H1 (cell line): ENCODE results near the gene PRTG. TPM values are rescaled to one million over a fixed set of nuclear protein-coding genes. Genes with fewer than 3 reads are reported as not detected.

Experiments used
- CTCF ChIA-PET: fragments of 300-600 bp; sonication (Branson Sonifier 250); formaldehyde crosslinking; loops from one replicate; lab custom pipeline; 2021; ENCODE audit not compliant: partially characterized antibody; lab: Charles Lee
- POLR2A ChIA-PET: fragments of 300-600 bp; sonication (Branson Sonifier 250); formaldehyde crosslinking; loops from one replicate; lab custom pipeline; 2021; ENCODE audit warnings: inconsistent platforms; ENCODE audit not compliant: partially characterized antibody; lab: Charles Lee
- DNase-seq, 2 experiments: peaks; one replicate each; pipeline versions ENCODE4 v3.0.0 to v3.0.0-alpha.2; 2010 to 2022; ENCODE audit warnings: low spot score in 2 of 2, low read depth in 1 of 2, mixed read lengths in 1 of 2
- FAIRE-seq: peaks from 2 replicates; lab custom pipeline; 2011; peaks lifted over from hg19 to GRCh38; lab: Jason Lieb, UNC
- H2AFZ ChIP-seq: 2 replicates; pipeline ENCODE4 v1.8.1; 2012; ENCODE audit warnings: low read length, inconsistent platforms
- H2AK5ac ChIP-seq: 2 replicates; pipeline ENCODE4 v1.6.1; 2013; ENCODE audit warnings: low read depth, low read length
- H2BK120ac ChIP-seq: replicated peaks from 2 replicates; pipeline ENCODE3; 2013; ENCODE audit warnings: low read depth, low read length, inconsistent platforms
- H2BK12ac ChIP-seq: 2 replicates; pipeline ENCODE4 v1.6.1; 2013; ENCODE audit warnings: low read depth, low read length
- H2BK15ac ChIP-seq: 2 replicates; pipeline ENCODE4 v1.6.1; 2013; ENCODE audit warnings: low read length
- H2BK20ac ChIP-seq: 2 replicates; pipeline ENCODE4 v1.6.1; 2013; ENCODE audit warnings: low read length
- H2BK5ac ChIP-seq: 2 replicates; pipeline ENCODE4 v1.6.1; 2013; ENCODE audit warnings: low read depth, low read length
- H3K14ac ChIP-seq: 2 replicates; pipeline ENCODE4 v1.6.1; 2013; ENCODE audit warnings: inconsistent platforms; ENCODE audit not compliant: insufficient read length
- H3K18ac ChIP-seq: 2 replicates; pipeline ENCODE4 v1.6.1; 2013; ENCODE audit warnings: low read length; ENCODE audit errors: extremely low read depth
- H3K23ac ChIP-seq: 2 replicates; pipeline ENCODE4 v1.6.1; 2013; ENCODE audit warnings: inconsistent platforms; ENCODE audit not compliant: insufficient read length
- H3K23me2 ChIP-seq: 2 replicates; pipeline ENCODE4 v1.6.1; 2013; ENCODE audit warnings: low read depth, low read length
- H3K27ac ChIP-seq: 2 replicates; pipeline ENCODE4 v1.6.1; 2011; ENCODE audit warnings: low read depth, low read length, inconsistent platforms
- H3K27me3 ChIP-seq, 4 experiments: replicated peaks in 1 of 4; 1 replicate in 1 of 4; 2 replicates in 3 of 4; pipeline versions ENCODE4 v1.6.1 to v1.8.1; 2011 to 2013; ENCODE audit warnings: low read length in 3 of 4, mild to moderate bottlenecking in 3 of 4, inconsistent platforms in 2 of 4, mixed read lengths in 2 of 4, moderate library complexity in 1 of 4; ENCODE audit not compliant: control insufficient read depth in 3 of 4, insufficient read depth in 3 of 4; ENCODE audit errors: extremely low read depth in 1 of 4
- H3K36me3 ChIP-seq, 4 experiments: 2 replicates each; pipeline versions ENCODE4 v1.6.1 to v1.8.1; 2011 to 2013; ENCODE audit warnings: mild to moderate bottlenecking in 4 of 4, low read length in 3 of 4, moderate library complexity in 2 of 4, control low read depth in 1 of 4, inconsistent platforms in 1 of 4; ENCODE audit not compliant: insufficient read depth in 4 of 4, control insufficient read depth in 2 of 4
- H3K4ac ChIP-seq: replicated peaks from 2 replicates; pipeline ENCODE3; 2013; ENCODE audit warnings: low read length, low read depth, mixed read lengths, inconsistent platforms; ENCODE audit not compliant: insufficient read length
- H3K4me1 ChIP-seq, 4 experiments: replicated peaks in 1 of 4; 1 replicate in 1 of 4; 2 replicates in 3 of 4; pipeline versions ENCODE4 v1.6.1 to v1.8.1; 2011 to 2013; ENCODE audit warnings: low read length in 3 of 4, inconsistent platforms in 2 of 4, mixed read lengths in 1 of 4; ENCODE audit not compliant: insufficient read depth in 4 of 4, control insufficient read depth in 3 of 4
- H3K4me2 ChIP-seq, 2 experiments: 2 replicates each; pipeline versions ENCODE4 v1.6.1 to v1.8.1; 2011 to 2013; ENCODE audit warnings: low read depth in 2 of 2, low read length in 2 of 2, control low read depth in 1 of 2, inconsistent platforms in 1 of 2, mild to moderate bottlenecking in 1 of 2; ENCODE audit not compliant: insufficient read depth in 1 of 2
- H3K4me3 ChIP-seq, 4 experiments: fragments of 200-600, 300-600 bp in 1 of 4; sonication (generic), shearing (Covaris generic), sonication (Bioruptor Twin) in 1 of 4; 2 replicates each; pipeline versions ENCODE4 v1.5.1 to v1.8.1; 2011 to 2016; ENCODE audit warnings: low read length in 4 of 4, low read depth in 3 of 4, control low read depth in 2 of 4, inconsistent platforms in 2 of 4, mild to moderate bottlenecking in 2 of 4, mixed read lengths in 1 of 4, moderate library complexity in 1 of 4; ENCODE audit not compliant: insufficient read depth in 2 of 4; ENCODE audit errors: extremely low read depth in 1 of 4
- H3K56ac ChIP-seq: replicated peaks from 2 replicates; pipeline ENCODE3; 2013; ENCODE audit warnings: low read depth, mild to moderate bottlenecking, mixed read lengths, low read length, inconsistent platforms; ENCODE audit not compliant: insufficient read length
- H3K79me1 ChIP-seq: 2 replicates; pipeline ENCODE4 v1.6.1; 2013; ENCODE audit warnings: low read depth, low read length, control low read depth
- H3K79me2 ChIP-seq, 2 experiments: 2 replicates each; pipeline versions ENCODE4 v1.6.1 to v1.8.1; 2012 to 2013; ENCODE audit warnings: low read length in 2 of 2, mild to moderate bottlenecking in 2 of 2, inconsistent platforms in 1 of 2; ENCODE audit not compliant: insufficient read depth in 2 of 2, control insufficient read depth in 1 of 2
- H3K9ac ChIP-seq, 4 experiments: replicated peaks in 1 of 4; 1 replicate in 1 of 4; 2 replicates in 3 of 4; pipeline versions ENCODE4 v1.6.1 to v1.8.1; 2011 to 2013; ENCODE audit warnings: low read depth in 3 of 4, low read length in 3 of 4, control low read depth in 2 of 4, mild to moderate bottlenecking in 2 of 4, moderate library complexity in 2 of 4, inconsistent platforms in 1 of 4; ENCODE audit errors: extremely low read depth in 1 of 4
- H3K9me3 ChIP-seq, 2 experiments: 2 replicates each; pipeline versions ENCODE4 v1.6.1 to v1.8.1; 2012 to 2013; ENCODE audit warnings: mild to moderate bottlenecking in 2 of 2, moderate library complexity in 2 of 2, control low read depth in 1 of 2, inconsistent platforms in 1 of 2, low read depth in 1 of 2, low read length in 1 of 2, mixed read lengths in 1 of 2; ENCODE audit not compliant: insufficient read depth in 2 of 2
- H4K20me1 ChIP-seq, 2 experiments: replicated peaks in 1 of 2; 2 replicates each; pipeline versions ENCODE3 to v1.8.1; 2011 to 2013; ENCODE audit warnings: inconsistent platforms in 2 of 2, low read length in 2 of 2, mild to moderate bottlenecking in 1 of 2; ENCODE audit not compliant: insufficient read depth in 2 of 2, control insufficient read depth in 1 of 2
- H4K5ac ChIP-seq: 2 replicates; pipeline ENCODE4 v1.6.1; 2013; ENCODE audit warnings: low read length, low read depth, mixed read lengths, inconsistent platforms; ENCODE audit not compliant: insufficient read length
- H4K8ac ChIP-seq: 2 replicates; pipeline ENCODE4 v1.8.0; 2013; ENCODE audit warnings: mild to moderate bottlenecking, moderate library complexity, low read length, inconsistent platforms; ENCODE audit not compliant: insufficient read depth; ENCODE audit errors: extremely low read depth
- H4K91ac ChIP-seq: replicated peaks from 2 replicates; pipeline ENCODE3; 2013; ENCODE audit warnings: low read length, mixed read lengths, inconsistent platforms; ENCODE audit not compliant: insufficient read length
- EP300 ChIP-seq, 2 experiments: IDR thresholded peaks; 1 replicate in 1 of 2; 2 replicates in 1 of 2; pipeline ENCODE4 v1.6.1; 2011 to 2012; ENCODE audit warnings: low read depth in 2 of 2, low read length in 2 of 2, mild to moderate bottlenecking in 2 of 2, borderline replicate concordance in 1 of 2, inconsistent platforms in 1 of 2, moderate library complexity in 1 of 2
- KDM5A ChIP-seq: fragments of 200-600 bp; IDR thresholded peaks from 2 replicates; pipeline ENCODE4 v1.7.1; 2012; ENCODE audit warnings: mild to moderate bottlenecking, low read length, inconsistent platforms, mixed read lengths
- RFX5 ChIP-seq: IDR thresholded peaks from 2 replicates; pipeline ENCODE4 v1.6.1; 2011; ENCODE audit warnings: low read depth, low read length, improper control_type of control experiment, borderline replicate concordance
- SIRT6 ChIP-seq: IDR thresholded peaks from one replicate; pipeline ENCODE4 v1.7.1; 2012; ENCODE audit warnings: low read length, inconsistent platforms
- SP1 ChIP-seq: IDR thresholded peaks from 2 replicates; pipeline ENCODE4 v1.6.1; 2011; ENCODE audit warnings: low read depth, low read length
- WGBS, 2 experiments: shearing (Covaris generic) in 1 of 2; methylation state at CpG; one replicate each; pipeline versions ENCODE4 v1.1.6 to v1.1.7; 2013 to 2015; ENCODE audit warnings: low lambda C conversion rate in 2 of 2, mixed read lengths in 2 of 2, inconsistent platforms in 1 of 2, low coverage in 1 of 2, missing lambda C conversion rate in 1 of 2; ENCODE audit not compliant: insufficient replicate concordance in 2 of 2, insufficient coverage in 1 of 2, insufficient read length in 1 of 2; ENCODE audit errors: extremely low coverage in 1 of 2, missing lambda C conversion rate in 1 of 2; 5-methylcytosine and 5-hydroxymethylcytosine counted together
- polyA plus RNA-seq, 7 experiments: library from polyadenylated mRNA; depleted of rRNA in 3 of 7; stranded (reverse) in 5 of 7; unstranded in 2 of 7; fragments of >200 nt in 5 of 7; fragments of 200-250 nt in 2 of 7; gene quantifications; 1 replicate in 5 of 7; 2 replicates in 1 of 7; 4 replicates in 1 of 7; pipeline versions ENCODE4 v1.2.1 to v1.2.3, GENCODE V29; 2011 to 2013; ENCODE audit warnings: missing spikeins in 2 of 7, mixed read lengths in 2 of 7
- total RNA-seq: library from RNA; stranded (reverse); fragmentation: NEBNext Ultra II Directional; extraction: Animal tissue kit (Norgen Biotek cat#: 25700); gene quantifications from 2 replicates; pipeline ENCODE4 v1.2.1, GENCODE V29; 2021
- TF ChIP-seq, protein P1 (sequence below): IDR thresholded peaks from 2 replicates; pipeline ENCODE4 v1.6.1; 2012; ENCODE audit warnings: inconsistent platforms

Gene PRTG
- total and polyA plus RNA-seq, 2 of the 8 experiments (the other 6 are each of a cell fraction or from before 2014, with no cell fraction given) = 3.1 to 3.2 TPM

DNA sequence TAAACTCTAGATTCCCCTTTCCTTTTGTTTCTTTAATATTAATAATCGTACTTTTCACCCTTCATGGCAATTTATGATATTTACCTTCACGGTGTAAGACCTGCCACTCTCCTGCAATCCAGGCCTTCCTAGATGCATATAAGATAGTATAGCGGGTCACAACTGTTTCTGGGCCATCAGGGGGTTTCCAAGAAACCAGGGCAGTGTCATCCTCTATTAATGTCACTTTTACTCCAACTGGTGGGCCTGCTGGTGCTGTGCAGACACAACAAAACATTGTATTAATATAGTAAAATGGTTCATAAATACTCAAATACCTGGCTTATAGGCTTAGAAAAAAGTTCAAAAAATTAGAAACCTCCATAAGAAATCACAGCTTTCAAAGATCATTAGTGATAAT, 105.9 kb downstream of the PRTG start:
- Histone ChIP-seq H2AFZ (no peak overlapping the region), H3K4me2 (no peak overlapping the region), H3K4me3 (no peak overlapping the region), H4K5ac (no peak overlapping the region), H3K56ac (no peak overlapping the region), H3K23ac (no peak overlapping the region), H3K9me3 (no peaks in the 10 kb centered on the region), H3K4me1 (no peaks in the 10 kb centered on the region), H3K27ac (no peak overlapping the region), H2BK5ac (no peak overlapping the region), H4K8ac (no peak overlapping the region), H4K91ac (no peak overlapping the region), H2BK12ac (no peak overlapping the region), H3K79me1 (no peaks in the 10 kb centered on the region), H2BK15ac (no peak overlapping the region), H3K36me3 (no peaks in the 10 kb centered on the region), H3K23me2 (no peaks in the 10 kb centered on the region), H3K79me2 (no peaks in the 10 kb centered on the region), H3K4ac (no peak overlapping the region), H2BK120ac (no peak overlapping the region), H2AK5ac (no peak overlapping the region), H3K27me3 (no peaks in the 10 kb centered on the region), H3K14ac (no peak overlapping the region), H3K9ac (no peak overlapping the region), H3K18ac (no peak overlapping the region), H2BK20ac (no peak overlapping the region), H4K20me1 (no peaks in the 10 kb centered on the region)
- no peak for DNase-seq
- no peak for TF ChIP-seq KDM5A
- TF ChIP-seq RFX5 = no peak
- TF ChIP-seq, protein P1, sequence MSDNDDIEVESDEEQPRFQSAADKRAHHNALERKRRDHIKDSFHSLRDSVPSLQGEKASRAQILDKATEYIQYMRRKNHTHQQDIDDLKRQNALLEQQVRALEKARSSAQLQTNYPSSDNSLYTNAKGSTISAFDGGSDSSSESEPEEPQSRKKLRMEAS = no peak
- TF ChIP-seq EP300 (IDR thresholded peaks at IDR 0.05; ENCODE audit: borderline replicate concordance in 1 of 2, low read depth in 2 of 2, low read length in 2 of 2) = no peak
- no peak for TF ChIP-seq SIRT6
- TF ChIP-seq SP1 = no peak
- FAIRE-seq = no peak
- ChIA-PET POLR2A (no interaction called here), CTCF (interaction anchor here (1.4 kb wide), 1 partner anchor 123 kb away, joined by 3 read pairs; no protein-coding TSS in a partner anchor)
- WGBS, 2 experiments = 91% methylated on average over 3 of the region's 3 CpGs; no CpG with 5 or more reads in 1 of the 2 experiments
